Measurements from ENCODE around the gene NOXA1. TPM values are rescaled to one million over a fixed set of nuclear protein-coding genes. Genes with fewer than 3 reads are reported as not detected.

NOXA1 gene
- total RNA-seq, 1 experiment from 2014 or later = 8.2 TPM

DNA sequence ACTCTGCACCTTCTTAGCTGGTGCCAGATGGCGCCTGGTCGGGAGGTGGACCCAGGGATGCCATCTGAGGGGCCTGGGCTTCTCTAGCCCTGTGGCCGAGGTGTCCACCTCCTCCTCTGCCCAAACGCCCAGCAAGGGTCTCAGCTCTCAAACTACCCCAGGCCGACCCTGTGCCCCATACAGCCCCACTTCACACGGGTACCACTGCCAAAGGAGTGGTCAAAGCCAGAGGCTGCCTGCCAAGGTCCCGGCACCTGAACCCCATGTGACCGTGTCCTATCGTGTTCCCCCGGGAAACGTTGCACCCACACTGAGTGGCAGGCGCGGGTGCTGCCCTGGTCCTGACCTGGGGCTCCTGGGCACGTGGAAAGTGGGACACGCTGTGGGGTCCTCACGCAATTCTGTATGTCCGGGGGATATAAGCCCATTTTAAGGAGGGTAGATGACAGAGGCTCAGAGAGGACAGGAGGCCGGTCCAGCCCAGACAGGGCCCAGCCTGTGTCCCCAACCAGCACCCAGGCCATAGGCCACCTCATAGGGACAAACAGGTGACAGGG lies 16.0 kb downstream of the NOXA1 start:
- CTCF ChIA-PET = no interaction called here

DNA sequence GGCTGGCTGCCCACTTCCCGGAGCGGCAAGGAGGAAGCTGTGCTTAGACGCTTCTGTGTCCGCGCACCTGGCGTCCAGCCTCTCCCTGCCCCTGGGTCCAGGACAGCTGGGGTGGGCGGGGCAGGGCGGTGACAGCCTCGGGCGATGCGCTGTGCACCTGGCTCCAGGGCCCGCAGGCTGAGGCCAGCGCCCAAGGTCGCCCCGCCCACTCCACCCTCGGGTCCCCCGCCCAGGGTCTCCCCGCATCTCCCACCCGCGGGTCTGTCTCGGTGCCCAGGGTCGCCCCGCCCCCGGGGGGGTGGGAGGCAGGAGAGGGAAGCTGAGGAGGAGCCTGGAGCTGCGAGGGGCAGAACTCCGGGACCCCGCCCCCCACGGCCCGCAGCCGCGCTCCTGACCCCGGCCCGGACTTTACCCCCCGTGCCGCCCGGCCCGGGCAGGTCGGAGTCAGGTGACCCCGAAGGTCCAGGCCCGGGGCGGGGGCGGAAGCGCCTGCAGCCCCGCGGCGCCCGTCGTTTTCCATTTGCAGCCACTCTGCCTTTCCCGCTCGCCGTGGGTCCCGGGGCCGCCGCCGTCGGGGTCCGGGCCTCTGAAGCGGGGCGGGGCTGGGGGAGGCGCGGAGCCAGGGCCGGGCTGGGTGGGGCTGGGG lies 18.2 kb downstream of the NOXA1 start, which contains the start of gene ENTPD8:
Gene ENTPD8 (minus strand): TSS at position 69 of the 646 bp plus-strand sequence. CDS start 3,072 bp downstream, outside the sequence.
- BruUV-seq (replicated peaks) = no TSS peak
- no peaks in the 10 kb centered on the region for H3K9me3 Mint-ChIP-seq (ENCODE audit: unreplicated experiment)
- no peaks in the 10 kb centered on the region for H3K27me3 Mint-ChIP-seq (ENCODE audit: insufficient read depth, unreplicated experiment)
- TF ChIP-seq, protein P1, sequence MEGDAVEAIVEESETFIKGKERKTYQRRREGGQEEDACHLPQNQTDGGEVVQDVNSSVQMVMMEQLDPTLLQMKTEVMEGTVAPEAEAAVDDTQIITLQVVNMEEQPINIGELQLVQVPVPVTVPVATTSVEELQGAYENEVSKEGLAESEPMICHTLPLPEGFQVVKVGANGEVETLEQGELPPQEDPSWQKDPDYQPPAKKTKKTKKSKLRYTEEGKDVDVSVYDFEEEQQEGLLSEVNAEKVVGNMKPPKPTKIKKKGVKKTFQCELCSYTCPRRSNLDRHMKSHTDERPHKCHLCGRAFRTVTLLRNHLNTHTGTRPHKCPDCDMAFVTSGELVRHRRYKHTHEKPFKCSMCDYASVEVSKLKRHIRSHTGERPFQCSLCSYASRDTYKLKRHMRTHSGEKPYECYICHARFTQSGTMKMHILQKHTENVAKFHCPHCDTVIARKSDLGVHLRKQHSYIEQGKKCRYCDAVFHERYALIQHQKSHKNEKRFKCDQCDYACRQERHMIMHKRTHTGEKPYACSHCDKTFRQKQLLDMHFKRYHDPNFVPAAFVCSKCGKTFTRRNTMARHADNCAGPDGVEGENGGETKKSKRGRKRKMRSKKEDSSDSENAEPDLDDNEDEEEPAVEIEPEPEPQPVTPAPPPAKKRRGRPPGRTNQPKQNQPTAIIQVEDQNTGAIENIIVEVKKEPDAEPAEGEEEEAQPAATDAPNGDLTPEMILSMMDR (IDR thresholded peaks at IDR 0.05; ENCODE audit: unreplicated experiment) = no peak
- intact Hi-C loops (cut with micrococcal nuclease) = loop anchor here (10.0 kb wide), 1 partner anchor 83 kb away; no protein-coding TSS in a partner anchor
- CTCF ChIA-PET = interaction anchor here (0.9 to 5.4 kb wide), 2 partner anchors 9 to 18 kb away, joined by 4 to 36 read pairs; partner anchors contain the start of genes EXD3 and NOXA1
- no peak within 1 kb of the TSS for H3K27ac Mint-ChIP-seq (ENCODE audit: low read depth, unreplicated experiment)
- H3K36me3 Mint-ChIP-seq (ENCODE audit: insufficient read depth, unreplicated experiment) = peaks cover under 1% of the 10 kb centered on the region
- H3K4me1 Mint-ChIP-seq (ENCODE audit: insufficient read depth, unreplicated experiment) = peaks cover 11% of the 10 kb centered on the region
- H3K4me3 Mint-ChIP-seq (ENCODE audit: unreplicated experiment) = peak within 1 kb of the TSS; percentile 52
- no peak for DNase-seq (ENCODE audit: unreplicated experiment)
- POLR2A ChIA-PET = interaction anchor here (0.6 to 3.7 kb wide), 6 partner anchors 9 to 269 kb away, joined by 3 to 14 read pairs (median 8); partner anchors contain the start of genes EXD3, NOXA1 and NSMF

More for the DNA sequence above, 16.0 kb downstream of the NOXA1 start:
- H3K36me3 Mint-ChIP-seq (ENCODE audit: insufficient read depth, unreplicated experiment) = peaks cover 8% of the 10 kb centered on the region
- no peaks in the 10 kb centered on the region for H3K9me3 Mint-ChIP-seq (ENCODE audit: unreplicated experiment)
- H3K4me3 Mint-ChIP-seq (ENCODE audit: unreplicated experiment) = peak overlapping the region; percentile 28
- intact Hi-C loops (cut with micrococcal nuclease) = no loop called here
- no peaks in the 10 kb centered on the region for H3K4me1 Mint-ChIP-seq (ENCODE audit: insufficient read depth, unreplicated experiment)
- H3K27me3 Mint-ChIP-seq (ENCODE audit: insufficient read depth, unreplicated experiment) = no peaks in the 10 kb centered on the region
- BruUV-seq (replicated peaks) = no TSS peak
- DNase-seq (ENCODE audit: unreplicated experiment) = no peak
- POLR2A ChIA-PET = no interaction called here
- TF ChIP-seq, protein P1 (IDR thresholded peaks at IDR 0.05; ENCODE audit: unreplicated experiment) = no peak
- no peak overlapping the region for H3K27ac Mint-ChIP-seq (ENCODE audit: low read depth, unreplicated experiment)

DNA sequence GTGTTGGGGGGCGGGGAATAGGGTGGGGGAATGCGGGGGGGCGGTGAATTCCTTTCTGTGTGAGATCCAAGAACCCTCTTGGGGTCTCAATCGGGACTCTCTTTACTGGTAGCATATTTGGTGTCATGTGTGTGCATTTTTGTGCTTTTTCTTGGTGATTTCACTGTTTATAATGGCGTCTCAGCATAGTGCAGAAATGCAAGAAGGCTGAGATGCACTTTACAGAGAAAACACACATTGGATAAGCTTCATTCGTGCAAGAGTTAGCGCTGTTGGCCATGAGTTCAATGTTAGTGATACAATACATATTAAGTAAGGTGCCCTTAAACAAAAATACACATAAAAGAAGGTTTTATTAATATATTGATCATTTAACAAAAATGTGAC lies 18.7 kb downstream of the NOXA1 start:
- BruUV-seq (replicated peaks) = no TSS peak
- TF ChIP-seq, protein P1 (IDR thresholded peaks at IDR 0.05; ENCODE audit: unreplicated experiment) = no peak
- POLR2A ChIA-PET = interaction anchor here (1.2 to 3.7 kb wide), 5 partner anchors 9 to 29 kb away, joined by 6 to 14 read pairs (median 8); partner anchors contain the start of genes EXD3, NOXA1 and NSMF
- H3K4me3 Mint-ChIP-seq (ENCODE audit: unreplicated experiment) = peak overlapping the region; percentile 52
- CTCF ChIA-PET = interaction anchor here (0.9 to 5.4 kb wide), 2 partner anchors 10 to 19 kb away, joined by 4 to 36 read pairs; partner anchors contain the start of genes EXD3 and NOXA1
- intact Hi-C loops (cut with micrococcal nuclease) = loop anchor here (10.0 kb wide), 1 partner anchor 83 kb away; no protein-coding TSS in a partner anchor
- H3K9me3 Mint-ChIP-seq (ENCODE audit: unreplicated experiment) = no peaks in the 10 kb centered on the region
- H3K27me3 Mint-ChIP-seq (ENCODE audit: insufficient read depth, unreplicated experiment) = no peaks in the 10 kb centered on the region
- H3K36me3 Mint-ChIP-seq (ENCODE audit: insufficient read depth, unreplicated experiment) = no peaks in the 10 kb centered on the region
- no peak overlapping the region for H3K27ac Mint-ChIP-seq (ENCODE audit: low read depth, unreplicated experiment)
- DNase-seq (ENCODE audit: unreplicated experiment) = no peak
- H3K4me1 Mint-ChIP-seq (ENCODE audit: insufficient read depth, unreplicated experiment) = peaks cover 11% of the 10 kb centered on the region

All from MCF 10A (cell line).